Body of pancreas (tissue), 4 donors: Measurements from ENCODE around the gene OR10A3.

ENCODE experiments used
- POLR2A ChIP-seq, 3 donors: fragments of 450-650 bp; IDR thresholded peaks; one replicate each; pipeline ENCODE4 v1.6.1; 2016; ENCODE audit warnings: antibody characterized with exemption in 3 of 3, mild to moderate bottlenecking in 2 of 3
- TF ChIP-seq, protein P1 (sequence below), 7 experiments: fragments of 450-650 bp in 4 of 7; fragments of 200-600 bp in 3 of 7; sonication (generic) in 3 of 7; IDR thresholded peaks; one replicate each; pipeline ENCODE4 v1.5.1; 2016 to 2019; ENCODE audit warnings: antibody characterized with exemption in 7 of 7

DNA sequence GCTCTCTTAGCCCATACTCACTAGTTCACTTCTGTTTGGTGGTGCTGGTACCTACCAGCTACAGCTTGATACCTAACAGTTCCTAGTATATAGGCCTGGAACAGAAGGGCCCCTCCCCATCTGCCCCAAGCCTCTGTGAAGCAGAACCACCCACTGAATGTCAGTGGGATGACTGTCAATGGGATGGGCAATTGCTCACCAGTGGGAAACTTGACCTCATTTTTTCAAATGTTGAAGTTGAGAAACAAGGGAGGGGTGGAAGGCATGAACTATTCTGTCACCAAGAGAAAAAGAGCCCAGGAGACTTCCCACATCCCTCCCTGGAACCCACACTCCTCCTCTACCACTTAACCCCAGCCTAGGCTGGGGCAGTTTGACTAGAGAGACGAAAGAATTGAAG, 23.9 kb upstream of the OR10A3 start, which contains the start of gene NLRP10:
- TF ChIP-seq, protein P1, sequence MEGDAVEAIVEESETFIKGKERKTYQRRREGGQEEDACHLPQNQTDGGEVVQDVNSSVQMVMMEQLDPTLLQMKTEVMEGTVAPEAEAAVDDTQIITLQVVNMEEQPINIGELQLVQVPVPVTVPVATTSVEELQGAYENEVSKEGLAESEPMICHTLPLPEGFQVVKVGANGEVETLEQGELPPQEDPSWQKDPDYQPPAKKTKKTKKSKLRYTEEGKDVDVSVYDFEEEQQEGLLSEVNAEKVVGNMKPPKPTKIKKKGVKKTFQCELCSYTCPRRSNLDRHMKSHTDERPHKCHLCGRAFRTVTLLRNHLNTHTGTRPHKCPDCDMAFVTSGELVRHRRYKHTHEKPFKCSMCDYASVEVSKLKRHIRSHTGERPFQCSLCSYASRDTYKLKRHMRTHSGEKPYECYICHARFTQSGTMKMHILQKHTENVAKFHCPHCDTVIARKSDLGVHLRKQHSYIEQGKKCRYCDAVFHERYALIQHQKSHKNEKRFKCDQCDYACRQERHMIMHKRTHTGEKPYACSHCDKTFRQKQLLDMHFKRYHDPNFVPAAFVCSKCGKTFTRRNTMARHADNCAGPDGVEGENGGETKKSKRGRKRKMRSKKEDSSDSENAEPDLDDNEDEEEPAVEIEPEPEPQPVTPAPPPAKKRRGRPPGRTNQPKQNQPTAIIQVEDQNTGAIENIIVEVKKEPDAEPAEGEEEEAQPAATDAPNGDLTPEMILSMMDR (IDR thresholded peaks at IDR 0.05): no peak
- no peak for TF ChIP-seq POLR2A (IDR thresholded peaks at IDR 0.05)
